H54 (cell line): Measurements from ENCODE around the gene IFT88.
"Not testable (repeated sequence)": the region's sequence is repeated elsewhere in the genome, so short reads cannot be mapped to it uniquely, and the experiment has no call there.

Experiments used
- DNase-seq: peaks from one replicate; pipeline ENCODE4 v3.0.0; 2011; ENCODE audit warnings: low spot score, mixed read lengths; ENCODE audit not compliant: insufficient read length
- FAIRE-seq: peaks from 3 replicates; lab custom pipeline; 2011; peaks lifted over from hg19 to GRCh38; lab: Jason Lieb, UNC
- POLR2A ChIP-seq: IDR thresholded peaks from 2 replicates; pipeline ENCODE4 v1.6.1; 2011; ENCODE audit warnings: low read depth, mild to moderate bottlenecking, low read length

IFT88 gene

DNA sequence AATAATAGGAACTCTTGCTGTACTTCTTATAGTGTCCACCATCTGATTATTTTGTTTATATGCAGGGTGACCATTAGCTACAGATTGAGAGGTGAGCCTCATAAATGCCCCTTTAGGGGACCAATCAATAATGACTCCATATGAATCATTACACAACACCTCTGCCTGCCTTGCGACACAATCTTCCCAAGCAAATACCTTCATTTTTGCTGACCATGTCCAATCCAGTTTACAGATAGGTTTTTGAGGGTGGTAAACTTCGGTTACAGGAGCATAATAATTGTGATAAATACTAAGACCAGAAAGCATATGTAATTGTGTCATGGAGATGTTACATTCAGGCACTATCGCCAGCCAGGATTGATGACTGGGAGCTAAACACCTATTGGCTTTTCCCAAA is 112.9 kb downstream of the IFT88 start:
- no peak for TF ChIP-seq POLR2A
- FAIRE-seq (no peak), DNase-seq (no peak)

DNA sequence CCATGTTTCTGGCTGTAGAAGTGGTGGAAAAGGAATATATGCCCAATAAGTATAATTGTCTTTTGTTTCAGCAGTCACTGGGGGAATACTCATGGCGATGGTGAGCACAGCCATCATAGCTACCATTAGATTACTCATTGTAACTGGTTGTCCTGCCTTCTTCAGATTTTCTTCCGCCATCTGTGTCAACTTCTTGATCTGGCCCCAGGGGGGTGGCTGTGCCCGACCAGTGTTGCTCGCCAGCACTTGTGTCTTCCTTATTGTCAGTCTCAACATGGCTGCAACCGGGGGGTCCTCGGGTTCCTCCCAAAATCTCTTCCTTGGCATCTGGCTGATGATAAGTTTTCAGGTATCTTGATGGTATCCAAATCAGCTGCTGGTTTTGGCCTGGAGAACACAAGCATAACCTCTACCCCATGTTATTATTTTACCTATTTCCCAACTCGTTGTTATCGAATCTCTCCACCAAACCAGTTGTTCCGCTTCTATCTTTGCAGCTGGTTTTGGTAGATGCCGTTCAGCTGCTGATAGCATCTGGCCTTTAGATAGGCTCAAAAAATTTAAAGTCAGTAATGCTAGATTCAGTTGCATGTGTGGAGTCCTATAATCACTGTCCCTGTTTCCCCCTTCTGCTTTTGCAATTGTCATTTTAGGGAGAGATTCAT is 113.6 kb downstream of the IFT88 start:
- DNase-seq: no peak
- TF ChIP-seq POLR2A: no peak
- no peak for FAIRE-seq

DNA sequence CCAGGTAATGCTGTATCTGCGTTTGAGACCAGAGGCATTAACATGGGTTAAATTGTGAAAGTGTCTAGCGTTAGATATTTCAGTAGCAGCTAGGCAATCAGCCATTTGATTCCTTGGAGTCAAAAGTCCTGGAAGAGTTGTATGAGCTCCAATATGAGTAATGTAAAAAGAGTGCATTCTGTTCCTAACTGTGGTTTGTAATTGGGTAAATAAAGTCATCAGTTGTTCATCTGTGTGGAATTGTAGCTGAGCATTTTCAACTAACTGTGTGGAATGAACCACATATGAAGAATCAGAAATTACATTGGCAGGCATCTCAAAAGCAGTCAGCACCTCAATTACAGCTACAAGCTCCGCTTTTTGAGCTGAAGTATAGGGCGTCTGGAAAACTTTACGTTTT is 114.5 kb downstream of the IFT88 start:
- FAIRE-seq, DNase-seq: not testable (repeated sequence)

DNA sequence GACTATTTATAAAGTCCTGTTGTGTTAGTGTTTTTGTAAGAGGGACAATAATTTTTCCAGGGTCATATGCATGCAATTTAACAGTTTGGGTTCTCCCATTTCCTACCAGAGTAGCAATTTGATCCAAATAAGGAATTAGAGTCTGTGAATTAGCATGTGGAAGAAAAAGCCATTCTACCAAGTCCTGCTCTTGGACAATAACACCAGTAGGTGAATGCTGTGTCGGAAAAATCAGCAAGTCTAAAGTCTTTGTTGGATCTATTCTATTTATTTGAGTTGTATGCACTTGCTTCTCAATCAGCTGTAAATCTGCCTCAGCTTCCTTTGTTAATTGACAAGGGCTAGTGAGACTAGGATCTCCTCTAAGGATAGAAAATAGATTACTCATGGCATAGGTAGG is 115.1 kb downstream of the IFT88 start:
- TF ChIP-seq POLR2A: no peak
- DNase-seq: no peak
- FAIRE-seq: no peak

DNA sequence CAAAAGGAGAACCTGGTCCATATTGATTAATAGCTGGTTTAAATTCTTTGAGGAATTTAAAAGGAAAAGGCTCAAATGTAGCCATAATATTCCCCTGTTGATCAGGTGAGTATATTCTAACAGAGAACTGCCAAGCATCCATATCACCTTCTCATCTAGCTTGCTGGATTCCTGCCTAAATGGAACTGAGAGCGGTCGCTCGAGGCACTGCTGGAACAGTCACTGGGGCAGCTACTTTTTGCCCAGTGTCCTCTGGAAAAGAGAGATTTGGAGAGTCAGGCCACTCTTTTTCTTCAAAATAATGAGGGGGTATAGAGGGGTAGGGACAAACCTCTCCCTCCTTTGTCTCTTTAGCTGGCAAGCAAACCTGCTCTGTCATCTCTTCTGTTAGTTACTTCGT is 117.1 kb downstream of the IFT88 start:
- no peak for TF ChIP-seq POLR2A
- no peak for FAIRE-seq
- DNase-seq: no peak

DNA sequence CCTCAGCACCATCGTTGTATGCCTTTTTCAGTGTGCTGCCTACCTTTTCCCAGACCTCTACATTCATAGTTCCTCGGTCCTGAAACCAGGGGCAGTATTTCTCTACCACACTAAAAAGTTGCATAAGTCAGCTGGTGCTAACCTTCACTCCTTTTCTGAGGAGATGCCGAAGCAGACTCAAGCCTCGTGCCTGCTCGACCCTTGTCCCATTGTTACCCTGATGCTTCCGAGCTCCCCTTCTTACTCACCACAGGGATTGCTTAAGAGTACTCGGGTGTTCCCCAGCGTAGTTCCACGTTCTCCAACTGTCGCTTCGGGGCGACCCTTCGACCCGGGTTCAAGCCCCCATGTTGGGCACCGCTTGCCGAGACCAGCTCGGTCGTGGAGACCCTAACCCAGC is 117.6 kb downstream of the IFT88 start:
- no peak for TF ChIP-seq POLR2A
- FAIRE-seq (no peak), DNase-seq (no peak)

DNA sequence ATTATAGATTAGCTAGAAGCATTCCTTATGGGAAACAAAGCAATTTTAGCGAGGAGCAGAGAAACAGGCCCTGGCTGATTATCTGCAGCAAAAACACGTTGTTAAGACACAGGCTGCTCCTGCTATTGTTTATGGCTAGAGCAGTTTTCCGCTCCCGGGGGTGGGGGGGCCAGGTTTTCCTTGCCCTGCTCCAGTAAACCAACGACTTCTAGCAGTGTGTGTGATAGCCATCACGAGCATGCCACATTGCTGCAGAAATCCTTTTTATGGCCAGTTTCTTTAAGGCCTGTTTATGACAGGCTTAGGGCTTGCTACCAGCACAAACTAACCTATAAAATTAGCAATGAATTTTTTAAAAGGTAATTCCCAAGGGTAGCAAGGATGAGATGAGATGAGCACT is 118.1 kb downstream of the IFT88 start:
- no peak for TF ChIP-seq POLR2A
- DNase-seq: no peak
- no peak for FAIRE-seq

DNA sequence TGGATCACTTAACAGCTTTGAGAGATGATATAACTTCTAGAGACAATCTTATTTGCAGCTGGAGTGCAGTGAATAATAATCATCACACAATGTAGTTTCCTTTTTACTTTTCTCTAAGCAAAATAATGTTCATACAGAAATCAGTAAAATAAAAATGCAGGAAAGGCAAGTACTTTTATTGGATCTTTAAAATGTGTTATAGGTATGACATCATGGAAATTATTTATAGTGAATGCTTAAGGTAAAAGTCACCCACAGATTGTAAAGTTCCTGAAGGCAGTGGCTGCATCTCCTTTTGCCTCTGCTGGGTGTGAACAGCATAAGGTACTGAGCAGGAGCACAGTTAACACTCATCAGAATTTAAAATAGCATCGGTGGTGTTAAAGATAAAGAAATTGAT is 119.2 kb downstream of the IFT88 start:
- TF ChIP-seq POLR2A: no peak
- no peak for FAIRE-seq
- no peak for DNase-seq

DNA sequence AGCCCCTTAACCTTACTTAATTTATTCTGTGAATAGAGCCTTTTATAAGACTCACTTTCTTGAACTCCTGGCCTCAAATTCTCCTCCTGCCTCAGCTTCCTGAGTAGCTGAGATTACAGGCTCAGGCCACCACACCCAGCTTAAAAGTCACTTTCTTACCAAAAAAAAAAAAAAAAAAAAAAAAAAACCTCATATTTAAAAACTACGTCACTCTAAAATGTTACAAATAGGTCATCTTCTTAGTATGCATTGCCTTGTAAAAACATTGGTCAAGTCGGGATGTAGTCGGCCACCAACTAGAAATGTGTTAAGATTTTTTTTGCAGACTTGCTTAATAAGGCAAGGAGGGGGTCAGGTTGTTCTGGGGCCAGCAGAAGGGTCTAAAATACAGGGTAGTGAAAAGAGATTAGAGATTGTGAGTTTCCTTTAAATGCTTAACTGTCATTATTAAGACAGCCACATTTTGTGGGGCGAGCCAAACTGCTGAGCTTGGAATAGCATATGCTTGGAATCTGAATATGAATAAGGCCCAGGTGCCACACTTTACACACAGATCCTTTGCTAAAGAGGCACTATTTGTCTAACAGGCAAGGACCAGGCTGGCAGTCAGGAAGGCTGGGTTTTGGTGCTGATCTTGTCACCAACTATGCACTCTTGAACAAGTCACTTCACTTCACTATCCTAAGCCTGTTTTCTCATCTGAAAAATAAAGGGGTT is 120.1 kb downstream of the IFT88 start:
- FAIRE-seq: no peak
- DNase-seq: no peak

DNA sequence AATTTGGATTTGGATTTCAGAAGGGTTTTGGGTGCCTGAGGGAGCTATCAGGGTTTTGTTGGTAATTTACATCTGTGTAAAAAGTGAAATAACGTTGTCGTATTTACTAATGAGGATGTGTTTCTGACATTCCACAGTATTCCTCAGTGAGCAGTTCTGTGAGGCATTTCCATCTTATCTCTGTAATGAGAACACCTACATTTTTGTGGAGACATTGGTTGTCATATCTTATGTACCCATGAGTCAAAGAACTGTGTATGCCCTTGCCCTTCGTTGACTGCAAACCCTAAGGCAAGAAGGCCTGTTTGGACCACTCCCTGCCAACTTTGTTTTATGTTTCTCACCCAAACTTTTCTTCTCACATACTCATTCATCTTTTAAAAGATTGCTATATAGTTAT is 122.3 kb downstream of the IFT88 start:
- DNase-seq: no peak
- no peak for FAIRE-seq
- TF ChIP-seq POLR2A: no peak

More for the DNA sequence above, 120.1 kb downstream of the IFT88 start:
- TF ChIP-seq POLR2A: no peak

DNA sequence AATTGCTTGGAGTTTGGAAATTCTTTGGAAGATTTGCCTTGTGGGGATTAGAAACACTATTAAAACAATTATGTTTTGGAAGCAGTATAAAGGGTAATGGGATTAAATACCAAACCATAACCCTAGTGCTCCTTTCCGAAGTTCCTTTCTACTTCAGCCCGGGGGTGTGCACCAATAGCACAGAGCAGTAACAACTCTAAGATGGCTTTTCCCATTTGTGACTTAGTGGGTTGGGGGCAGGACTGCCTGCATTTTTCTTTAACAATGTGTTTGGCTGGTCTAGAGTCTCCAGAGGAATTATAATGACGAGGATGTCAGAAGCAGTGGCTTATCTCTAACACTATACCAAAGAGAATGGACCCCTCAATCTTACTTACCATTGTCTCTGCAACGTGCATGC is 124.7 kb downstream of the IFT88 start:
- no peak for DNase-seq
- no peak for FAIRE-seq

DNA sequence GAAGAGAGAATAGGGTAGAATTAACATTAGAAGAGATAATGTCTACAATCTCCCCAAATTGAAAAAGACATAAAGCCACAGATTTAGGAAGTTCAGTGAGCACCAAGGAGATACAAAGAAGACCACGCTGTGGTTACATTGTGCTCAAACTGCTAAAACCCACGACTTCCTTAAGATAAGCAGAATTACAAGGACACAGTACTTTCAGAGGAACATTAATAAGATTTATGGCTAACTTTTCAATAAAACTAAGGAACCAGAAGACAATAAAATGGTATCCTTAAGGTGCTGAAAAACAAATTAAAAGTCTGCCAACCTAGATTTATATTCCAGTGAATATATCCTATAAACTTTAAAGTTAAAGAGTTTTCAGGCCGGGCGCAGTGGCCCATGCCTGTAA is 129.1 kb downstream of the IFT88 start:
- FAIRE-seq: no peak
- DNase-seq: no peak
- no peak for TF ChIP-seq POLR2A

More for the DNA sequence above, 124.7 kb downstream of the IFT88 start:
- TF ChIP-seq POLR2A: no peak

DNA sequence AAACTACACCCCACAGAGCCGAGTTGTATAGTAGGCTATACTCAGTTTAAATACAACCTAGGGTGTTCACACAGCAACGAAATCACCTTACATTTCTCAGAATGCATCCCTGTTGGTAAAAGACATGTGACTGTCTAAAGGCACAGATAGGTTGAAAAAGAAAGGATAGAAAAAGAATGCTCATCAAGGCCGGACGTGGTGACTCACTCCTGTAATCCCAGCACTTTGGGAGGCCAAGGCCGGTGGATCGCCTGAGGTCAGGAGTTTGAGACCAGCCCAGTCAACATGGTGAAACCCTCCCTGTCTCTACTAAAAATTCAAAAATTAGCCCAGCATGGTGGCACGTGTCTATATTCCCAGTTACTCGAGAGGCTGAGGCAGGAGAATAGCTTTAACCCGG is 132.8 kb downstream of the IFT88 start:
- peak; percentile 50 for FAIRE-seq
- no peak for TF ChIP-seq POLR2A
- DNase-seq: no peak

DNA sequence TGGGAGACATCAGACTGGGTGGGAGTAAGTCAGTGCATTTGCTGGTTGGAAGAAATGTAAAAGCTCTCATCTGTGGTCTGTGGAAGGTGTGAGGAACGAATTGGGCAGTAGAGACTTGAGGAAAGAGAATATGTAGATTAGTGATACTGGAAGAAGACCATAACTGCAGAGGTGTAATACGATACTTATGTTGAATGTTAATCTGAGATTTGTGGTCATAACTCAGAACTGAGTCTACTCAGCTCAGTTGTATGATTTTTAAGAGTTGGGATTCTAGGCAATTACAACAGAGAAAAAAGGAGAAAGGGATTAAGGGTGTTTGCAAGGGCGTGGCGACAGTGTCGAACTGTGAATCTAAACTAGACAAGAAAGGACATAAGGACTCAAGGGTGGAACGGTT is 133.3 kb downstream of the IFT88 start:
- no peak for FAIRE-seq
- TF ChIP-seq POLR2A: no peak
- DNase-seq: no peak

DNA sequence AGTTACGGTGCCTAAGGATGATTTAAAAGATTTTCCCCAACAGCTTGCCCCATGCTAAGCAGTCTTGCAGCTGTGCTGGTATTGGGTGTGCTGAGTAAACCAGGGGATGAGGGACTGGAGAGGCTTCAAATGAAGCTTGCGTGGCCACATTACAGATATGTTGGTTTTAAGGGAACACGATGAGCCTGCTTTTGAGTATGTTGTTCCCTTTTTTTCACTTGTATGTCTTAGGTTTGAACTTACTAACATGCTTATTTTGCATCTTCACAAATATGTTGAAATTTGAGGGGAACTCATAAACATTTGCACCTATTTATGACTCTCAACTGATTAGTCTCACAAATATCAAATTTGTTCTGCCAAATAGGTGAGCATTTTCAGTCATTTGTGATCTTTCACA is 134.5 kb downstream of the IFT88 start:
- FAIRE-seq (no peak), DNase-seq (no peak)
- no peak for TF ChIP-seq POLR2A
